Muscle layer of duodenum (tissue), 2 donors: ENCODE measurements around the gene EIF4EBP3.

Experiments used
- H3K27ac ChIP-seq: one replicate; pipeline ENCODE4 v1.7.0; 2013; ENCODE audit warnings: mild to moderate bottlenecking, low read length
- H3K27me3 ChIP-seq: one replicate; pipeline ENCODE4 v1.7.0; 2013; ENCODE audit warnings: low read depth, mild to moderate bottlenecking, control low read depth, low read length
- H3K36me3 ChIP-seq, 2 donors: one replicate each; pipeline ENCODE4 v1.7.0; 2013; ENCODE audit warnings: low read length in 2 of 2, control low read depth in 1 of 2, mild to moderate bottlenecking in 1 of 2; ENCODE audit not compliant: insufficient read depth in 2 of 2, control insufficient read depth in 1 of 2
- H3K4me1 ChIP-seq, 2 donors: one replicate each; pipeline ENCODE4 v1.7.0; 2013; ENCODE audit warnings: low read length in 2 of 2, mild to moderate bottlenecking in 2 of 2, control low read depth in 1 of 2, moderate library complexity in 1 of 2; ENCODE audit not compliant: insufficient read depth in 2 of 2, control insufficient read depth in 1 of 2
- H3K4me3 ChIP-seq, 2 donors: one replicate each; pipeline ENCODE4 v1.7.0; 2013; ENCODE audit warnings: low read length in 2 of 2, low read depth in 1 of 2, mild to moderate bottlenecking in 1 of 2
- H3K9me3 ChIP-seq, 2 donors: one replicate each; pipeline ENCODE4 v1.7.0; 2013; ENCODE audit warnings: low read length in 2 of 2, control low read depth in 1 of 2, mild to moderate bottlenecking in 1 of 2; ENCODE audit not compliant: control insufficient read depth in 1 of 2
- donor health status: healthy.

Gene EIF4EBP3

DNA sequence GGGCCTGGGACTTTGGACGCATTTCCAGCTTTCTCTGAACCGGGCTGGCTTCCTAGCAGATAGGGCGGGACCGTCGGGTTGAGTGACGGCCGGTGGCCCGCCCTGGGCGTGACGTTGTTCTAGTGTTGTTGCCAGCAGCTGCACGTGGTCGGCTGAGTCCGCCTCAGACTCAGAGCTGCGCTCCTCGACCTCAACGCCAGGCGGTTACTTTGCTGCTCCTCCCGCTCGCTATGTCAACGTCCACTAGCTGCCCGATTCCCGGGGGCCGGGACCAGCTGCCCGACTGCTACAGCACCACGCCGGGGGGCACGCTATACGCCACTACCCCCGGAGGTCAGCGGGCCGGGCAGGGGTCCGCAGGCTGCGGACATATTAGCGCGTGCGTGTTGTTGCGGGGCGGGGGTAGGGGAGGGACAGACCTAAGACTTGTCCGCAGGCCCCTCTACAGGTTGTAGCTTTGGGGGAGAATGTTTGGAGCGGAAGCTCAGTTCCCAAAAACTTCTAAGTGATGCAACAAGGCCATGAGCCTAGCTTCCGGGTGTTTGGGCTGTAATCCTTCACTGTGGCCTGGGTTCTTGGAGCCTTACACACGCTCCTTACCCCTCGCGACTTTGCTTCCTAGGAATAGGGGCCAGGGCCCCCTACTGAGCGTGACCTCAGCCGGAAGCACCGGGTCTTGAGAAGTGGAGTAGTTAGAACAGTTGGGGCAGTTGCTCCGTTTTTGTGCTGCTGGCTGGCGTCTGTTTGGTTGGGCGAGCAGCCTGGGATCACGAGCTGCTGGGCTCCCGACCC, at the start of gene EIF4EBP3:
TSS of gene EIF4EBP3 (plus strand) at position 155 of the 792 bp plus-strand sequence. CDS start at position 231, 76 bp downstream.
- H3K36me3 ChIP-seq: peaks cover 32 to 49% of the 10 kb centered on the region in 2 donors
- H3K4me1 ChIP-seq: peaks cover 30 to 34% of the 10 kb centered on the region in 2 donors
- H3K27me3 ChIP-seq: no peaks in the 10 kb centered on the region
- H3K4me3 ChIP-seq: peak within 1 kb of the TSS; percentile 60 to 65
- H3K27ac ChIP-seq: peak within 1 kb of the TSS; percentile 94
- H3K9me3 ChIP-seq: no peaks in the 10 kb centered on the region

DNA sequence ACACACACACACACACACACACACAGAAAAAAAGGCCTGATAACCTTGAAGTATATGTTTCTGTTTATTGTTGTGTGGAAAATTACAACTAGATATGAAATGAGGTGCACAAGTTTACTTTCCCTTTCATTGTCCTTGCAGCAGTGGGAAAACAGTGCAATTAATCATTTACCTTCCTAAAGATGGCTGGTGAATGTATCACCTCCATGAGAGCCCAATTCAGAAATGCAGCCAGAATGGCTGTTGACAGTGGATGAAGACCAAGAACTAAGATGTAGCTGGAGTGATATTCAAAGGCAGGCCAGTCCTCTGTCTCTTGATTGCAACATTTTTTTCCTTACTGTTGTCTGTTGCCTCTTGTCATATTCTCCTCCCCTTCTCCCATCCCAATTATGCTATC, 49.6 kb upstream of the EIF4EBP3 start:
- H3K27me3 ChIP-seq: no peaks in the 10 kb centered on the region
- peaks cover 19 to 23% of the 10 kb centered on the region in 2 donors for H3K36me3 ChIP-seq
- H3K9me3 ChIP-seq: no peaks in the 10 kb centered on the region
- no peak overlapping the region for H3K27ac ChIP-seq
- H3K4me1 ChIP-seq: no peaks in the 10 kb centered on the region
- no peak overlapping the region for H3K4me3 ChIP-seq

DNA sequence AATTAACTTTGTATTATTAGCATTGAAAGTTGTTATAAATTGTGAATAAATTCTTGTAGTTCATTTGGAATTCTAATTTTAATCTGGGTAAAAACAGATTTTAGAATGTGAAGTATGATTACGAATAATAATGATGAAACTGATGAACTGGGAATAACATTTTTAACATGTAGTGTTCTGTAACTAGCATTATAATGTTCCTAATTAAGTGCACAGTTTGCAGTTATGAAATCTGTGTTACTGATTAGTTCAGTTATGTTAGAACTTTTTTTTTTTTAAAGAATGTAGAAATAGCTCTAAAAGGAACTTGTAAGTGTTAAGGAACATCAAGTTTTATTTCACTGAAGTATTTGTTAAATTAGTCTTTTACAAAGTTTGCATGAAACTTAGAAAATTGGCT, 48.9 kb upstream of the EIF4EBP3 start:
- no peaks in the 10 kb centered on the region for H3K27me3 ChIP-seq
- no peak overlapping the region for H3K27ac ChIP-seq
- H3K9me3 ChIP-seq: no peaks in the 10 kb centered on the region
- no peak overlapping the region for H3K4me3 ChIP-seq
- H3K4me1 ChIP-seq: no peaks in the 10 kb centered on the region
- peaks cover 16 to 23% of the 10 kb centered on the region in 2 donors for H3K36me3 ChIP-seq

DNA sequence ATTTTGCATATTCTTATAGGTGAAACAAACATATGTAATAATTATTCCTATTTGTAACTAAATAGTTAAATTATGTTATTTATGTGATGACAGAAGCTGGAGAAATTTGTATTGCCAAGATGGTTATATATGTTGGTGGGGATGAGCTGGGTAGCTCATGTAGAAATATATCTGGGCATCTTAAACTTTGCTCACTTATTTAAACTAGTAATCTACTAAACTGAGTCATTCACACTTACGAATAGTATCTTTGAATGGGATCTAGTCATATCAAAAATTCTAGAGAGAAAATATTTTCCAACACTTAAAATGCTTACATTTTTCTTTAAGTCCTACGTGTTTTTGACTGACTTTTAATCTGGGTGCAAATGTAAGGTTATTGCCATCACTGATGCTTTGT, 44.6 kb upstream of the EIF4EBP3 start:
- Histone ChIP-seq H3K4me3 (no peak overlapping the region), H3K36me3 (peaks cover 30 to 37% of the 10 kb centered on the region in 2 donors), H3K4me1 (no peaks in the 10 kb centered on the region), H3K27ac (no peak overlapping the region), H3K27me3 (no peaks in the 10 kb centered on the region), H3K9me3 (no peaks in the 10 kb centered on the region)

DNA sequence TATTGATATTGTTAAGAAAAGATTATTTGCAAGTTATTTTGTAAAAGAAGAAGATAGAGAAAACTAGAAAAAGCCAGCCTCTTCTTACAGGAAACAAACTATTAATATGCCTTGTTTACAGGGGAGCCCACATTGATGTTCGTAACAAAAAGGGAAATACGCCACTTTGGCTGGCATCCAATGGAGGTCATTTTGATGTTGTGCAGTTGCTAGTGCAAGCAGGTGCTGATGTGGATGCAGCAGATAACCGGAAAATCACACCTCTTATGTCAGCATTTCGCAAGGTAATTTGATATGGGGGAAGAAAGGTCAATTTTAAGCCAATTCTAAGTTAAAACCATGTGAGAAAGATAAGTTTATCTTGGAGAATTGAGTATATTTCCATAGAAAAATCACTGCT, 37.6 kb upstream of the EIF4EBP3 start:
- Histone ChIP-seq H3K27me3 (no peaks in the 10 kb centered on the region), H3K4me3 (no peak overlapping the region), H3K4me1 (no peaks in the 10 kb centered on the region), H3K36me3 (peaks cover 53 to 77% of the 10 kb centered on the region in 2 donors), H3K9me3 (no peaks in the 10 kb centered on the region), H3K27ac (no peak overlapping the region)

DNA sequence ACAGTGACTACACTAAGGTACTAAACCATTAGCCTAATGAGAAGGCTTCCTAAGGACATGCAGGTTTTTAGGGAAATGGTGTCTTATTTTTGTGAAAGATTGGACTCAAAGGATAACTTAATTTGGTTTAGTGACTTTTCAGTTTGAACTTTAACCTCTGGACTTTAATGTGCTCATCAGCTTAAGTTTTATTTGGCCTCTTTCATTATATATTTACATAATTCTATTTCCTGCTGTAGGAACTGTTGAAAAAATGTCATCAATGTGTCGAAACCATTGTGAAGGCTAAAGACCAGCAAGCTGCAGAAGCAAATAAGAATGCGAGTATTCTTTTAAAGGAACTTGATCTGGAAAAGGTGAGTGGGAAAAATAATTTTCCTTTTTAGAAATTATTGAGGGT, 34.3 kb upstream of the EIF4EBP3 start:
- Histone ChIP-seq H3K4me3 (no peak overlapping the region), H3K4me1 (no peaks in the 10 kb centered on the region), H3K27me3 (no peaks in the 10 kb centered on the region), H3K36me3 (peaks cover 26 to 57% of the 10 kb centered on the region in 2 donors), H3K27ac (no peak overlapping the region), H3K9me3 (no peaks in the 10 kb centered on the region)

DNA sequence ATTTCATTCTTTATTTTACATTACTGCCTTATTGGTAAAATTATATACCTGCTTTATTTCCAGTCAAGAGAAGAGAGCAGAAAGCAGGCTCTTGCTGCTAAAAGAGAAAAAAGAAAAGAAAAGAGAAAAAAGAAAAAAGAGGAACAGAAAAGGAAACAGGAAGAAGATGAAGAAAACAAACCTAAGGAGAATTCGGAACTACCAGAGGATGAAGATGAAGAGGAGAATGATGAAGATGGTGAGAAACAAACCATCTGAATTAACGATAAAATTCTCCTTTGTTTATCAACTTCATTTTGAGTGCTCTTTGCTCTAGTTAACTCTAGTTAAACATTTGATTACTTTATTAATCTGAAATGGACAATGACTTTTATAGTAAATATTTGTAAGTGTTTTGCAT, 23.5 kb upstream of the EIF4EBP3 start:
- Histone ChIP-seq H3K4me1 (no peaks in the 10 kb centered on the region), H3K4me3 (no peak overlapping the region), H3K9me3 (no peaks in the 10 kb centered on the region), H3K36me3 (peaks cover 40 to 43% of the 10 kb centered on the region in 2 donors), H3K27ac (no peak overlapping the region), H3K27me3 (no peaks in the 10 kb centered on the region)

DNA sequence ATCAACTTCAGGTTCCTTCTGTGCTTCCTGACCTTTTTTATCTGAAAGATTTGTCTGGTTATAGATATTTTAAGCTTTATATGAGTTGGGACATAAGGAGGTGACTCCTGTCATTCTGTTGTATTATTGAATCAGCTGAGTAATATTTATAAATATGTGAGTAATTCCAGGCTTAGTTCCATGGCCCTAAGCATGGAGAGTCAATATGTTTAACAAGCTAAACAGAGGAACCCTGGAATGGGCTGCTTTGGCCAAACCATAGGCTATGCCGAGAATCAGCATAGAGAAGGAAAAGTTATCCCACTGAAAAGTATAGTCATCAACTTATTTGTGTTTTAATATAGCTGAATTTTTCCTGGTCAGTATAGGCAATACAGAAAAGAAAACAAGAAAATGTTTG, 7.2 kb upstream of the EIF4EBP3 start:
- Histone ChIP-seq H3K4me1 (no peaks in the 10 kb centered on the region), H3K9me3 (no peaks in the 10 kb centered on the region), H3K27ac (no peak overlapping the region), H3K4me3 (no peak overlapping the region), H3K27me3 (no peaks in the 10 kb centered on the region), H3K36me3 (peaks cover 52 to 72% of the 10 kb centered on the region in 2 donors)

- peaks cover 44 to 60% of the 10 kb centered on the region in 2 donors for H3K36me3 ChIP-seq
- no peaks in the 10 kb centered on the region for H3K27me3 ChIP-seq
- peak overlapping the region; percentile 34 for H3K27ac ChIP-seq
- no peaks in the 10 kb centered on the region for H3K9me3 ChIP-seq
- peaks cover 11 to 13% of the 10 kb centered on the region in 2 donors for H3K4me1 ChIP-seq
- no peak overlapping the region for H3K4me3 ChIP-seq
These were observed 4.5 kb upstream of the EIF4EBP3 start for GRCh38 chr5:140542972-140543371.

DNA sequence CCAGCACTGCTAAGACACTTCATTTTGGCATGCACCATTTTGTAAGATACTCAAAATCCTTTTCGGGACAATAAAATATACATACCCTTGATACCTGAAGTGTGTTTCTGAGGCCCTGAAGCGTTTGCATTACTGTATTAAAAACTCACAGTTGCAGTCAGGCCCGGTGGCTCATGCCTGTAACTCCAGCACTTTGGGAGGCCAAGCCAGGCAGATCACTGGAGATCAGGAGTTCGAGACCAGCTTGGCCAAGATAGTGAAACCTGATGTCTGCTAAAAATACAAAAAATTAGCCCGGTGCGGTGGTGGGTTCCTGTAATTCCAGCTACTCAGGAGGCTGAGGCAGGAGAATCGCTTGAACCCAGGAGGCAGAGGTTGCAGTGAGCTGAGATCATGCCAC, 2.5 kb upstream of the EIF4EBP3 start:
- Histone ChIP-seq H3K4me1 (peaks cover 30 to 33% of the 10 kb centered on the region in 2 donors), H3K27ac (no peak overlapping the region), H3K4me3 (no peak overlapping the region), H3K27me3 (no peaks in the 10 kb centered on the region), H3K36me3 (peaks cover 29 to 48% of the 10 kb centered on the region in 2 donors), H3K9me3 (no peaks in the 10 kb centered on the region)

- peaks cover 29 to 48% of the 10 kb centered on the region in 2 donors for H3K36me3 ChIP-seq
These were observed 1.9 kb upstream of the EIF4EBP3 start for GRCh38 chr5:140545606-140546005.

More at GRCh38 chr5:140545606-140546005, 1.9 kb upstream of the EIF4EBP3 start:
- Histone ChIP-seq H3K4me3 (no peak overlapping the region), H3K9me3 (no peaks in the 10 kb centered on the region), H3K4me1 (peaks cover 30 to 34% of the 10 kb centered on the region in 2 donors), H3K27ac (no peak overlapping the region), H3K27me3 (no peaks in the 10 kb centered on the region)
